ENCODE measurements around the gene CACTIN.
A peak's percentile ranks its signal among the peaks of the same experiment; 100 is the strongest.

Gene CACTIN

GRCh38 chr19:3608750-3609322 is 17.8 kb downstream of the CACTIN start:
- no peak for DNase-seq

- no peak for DNase-seq
Measured at GRCh38 chr19:3608079-3608641, 18.4 kb downstream of the CACTIN start.

- DNase-seq, result no peak
Measured at GRCh38 chr19:3607303-3608078, 19.1 kb downstream of the CACTIN start.

- DNase-seq, result peak in 1 of 2 donors; percentile 43
Measured at GRCh38 chr19:3606690-3607289, 19.8 kb downstream of the CACTIN start, which contains the start of gene TBXA2R. Gene TBXA2R, minus strand, starts transcription at chr19:3606875. Its CDS starts 6,241 bp downstream, at chr19:3600634.

- DNase-seq, result no peak
Measured at GRCh38 chr19:3606174-3606689, 20.4 kb downstream of the CACTIN start.

- DNase-seq, result no peak
Measured at GRCh38 chr19:3605770-3606169, 20.8 kb downstream of the CACTIN start.

- no peak for DNase-seq
Measured at GRCh38 chr19:3605361-3605760, 21.2 kb downstream of the CACTIN start.

GRCh38 chr19:3604987-3605343 is 21.6 kb downstream of the CACTIN start:
- no peak for DNase-seq

GRCh38 chr19:3604227-3604986 is 22.2 kb downstream of the CACTIN start:
- DNase-seq, result no peak

GRCh38 chr19:3603121-3603811 is 23.3 kb downstream of the CACTIN start:
- DNase-seq, result no peak

GRCh38 chr19:3601021-3601420 is 25.6 kb downstream of the CACTIN start:
- DNase-seq, result no peak

GRCh38 chr19:3599776-3600187 is 26.8 kb downstream of the CACTIN start:
- DNase-seq, result no peak

GRCh38 chr19:3595521-3596061 is 31.0 kb downstream of the CACTIN start:
- DNase-seq, result no peak

- no peak for DNase-seq
Measured at GRCh38 chr19:3593156-3593555, 33.4 kb downstream of the CACTIN start.

GRCh38 chr19:3591876-3592613 is 34.5 kb downstream of the CACTIN start:
- DNase-seq, result no peak

GRCh38 chr19:3590991-3591659 is 35.5 kb downstream of the CACTIN start:
- no peak for DNase-seq

GRCh38 chr19:3589949-3590348 is 36.6 kb downstream of the CACTIN start:
- no peak for DNase-seq

- no peak for DNase-seq
Measured at GRCh38 chr19:3589439-3589838, 37.2 kb downstream of the CACTIN start.

- no peak for DNase-seq
Measured at GRCh38 chr19:3586707-3587346, 39.8 kb downstream of the CACTIN start.

GRCh38 chr19:3586127-3586626 is 40.4 kb downstream of the CACTIN start:
- no peak for DNase-seq

All from hippocampal formation (tissue), 2 donors.